Liver (tissue), 9 donors: ENCODE measurements around the gene ZDHHC14. TPM values are rescaled to one million over a fixed set of nuclear protein-coding genes. Genes with fewer than 3 reads are reported as not detected.

Source experiments
- DNase-seq: peaks from one replicate; pipeline ENCODE4 v3.0.0-alpha.2; 2017; ENCODE audit warnings: low spot score
- H3K27ac ChIP-seq, 2 donors: one replicate each; pipeline ENCODE4 v1.7.0; 2013; ENCODE audit warnings: inconsistent platforms in 2 of 2, low read length in 2 of 2, control low read depth in 1 of 2, low read depth in 1 of 2, mild to moderate bottlenecking in 1 of 2
- H3K27me3 ChIP-seq, 4 donors: one replicate each; pipeline versions ENCODE4 v1.6.1 to v1.7.0; 2013; ENCODE audit warnings: low read length in 3 of 4, inconsistent platforms in 1 of 4, mild to moderate bottlenecking in 1 of 4, moderate library complexity in 1 of 4; ENCODE audit not compliant: control insufficient read depth in 4 of 4, insufficient read depth in 4 of 4
- H3K36me3 ChIP-seq, 4 donors: one replicate each; pipeline versions ENCODE4 v1.6.1 to v1.7.0; 2013; ENCODE audit warnings: low read length in 3 of 4, mild to moderate bottlenecking in 3 of 4, low read depth in 1 of 4, moderate library complexity in 1 of 4; ENCODE audit not compliant: control insufficient read depth in 4 of 4, insufficient read depth in 3 of 4
- H3K4me1 ChIP-seq, 4 donors: one replicate each; pipeline versions ENCODE4 v1.6.1 to v1.7.0; 2013; ENCODE audit warnings: low read length in 3 of 4, mild to moderate bottlenecking in 3 of 4, moderate library complexity in 1 of 4; ENCODE audit not compliant: control insufficient read depth in 4 of 4, insufficient read depth in 4 of 4
- H3K4me3 ChIP-seq, 3 donors: one replicate each; pipeline versions ENCODE4 v1.6.1 to v1.7.0; 2013; ENCODE audit warnings: low read length in 3 of 3, control low read depth in 1 of 3, low read depth in 1 of 3, mild to moderate bottlenecking in 1 of 3
- H3K9ac ChIP-seq, 2 donors: one replicate each; pipeline ENCODE4 v1.7.0; 2013; ENCODE audit warnings: low read length in 2 of 2, mild to moderate bottlenecking in 2 of 2, moderate library complexity in 2 of 2, control low read depth in 1 of 2, low read depth in 1 of 2
- H3K9me3 ChIP-seq, 4 donors: one replicate each; pipeline versions ENCODE4 v1.6.1 to v1.7.0; 2013; ENCODE audit warnings: low read length in 3 of 4; ENCODE audit not compliant: control insufficient read depth in 4 of 4
- ATF3 ChIP-seq: IDR thresholded peaks from 2 replicates; pipeline ENCODE4 v1.6.1; 2016; ENCODE audit warnings: antibody characterized with exemption
- CTCF ChIP-seq: fragments of 150-350 bp; IDR thresholded peaks from 2 replicates; pipeline ENCODE4 v1.5.1; 2017; ENCODE audit warnings: improper control_type of control experiment, low read depth, low read length; ENCODE audit not compliant: missing input control
- FOXA1 ChIP-seq: IDR thresholded peaks from 2 replicates; pipeline ENCODE4 v1.6.1; 2016; ENCODE audit warnings: antibody characterized with exemption
- FOXA2 ChIP-seq: IDR thresholded peaks from 2 replicates; pipeline ENCODE4 v1.6.1; 2016; ENCODE audit warnings: antibody characterized with exemption
- GABPA ChIP-seq, 2 donors: IDR thresholded peaks in 1 of 2; conservative IDR thresholded peaks in 1 of 2; 2 replicates each; pipeline ENCODE4 v1.6.1; 2016; ENCODE audit warnings: antibody characterized with exemption in 2 of 2, mild to moderate bottlenecking in 1 of 2, moderate library complexity in 1 of 2
- HNF4A ChIP-seq, 2 donors: conservative IDR thresholded peaks; 2 replicates each; pipeline ENCODE4 v1.6.1; 2016; ENCODE audit warnings: antibody characterized with exemption in 2 of 2, mild to moderate bottlenecking in 2 of 2
- JUND ChIP-seq, 2 donors: IDR thresholded peaks; 2 replicates each; pipeline ENCODE4 v1.6.1; 2016; ENCODE audit warnings: antibody characterized with exemption in 2 of 2
- MAX ChIP-seq: IDR thresholded peaks from 2 replicates; pipeline ENCODE4 v1.6.1; 2016; ENCODE audit warnings: antibody characterized with exemption
- NR2F2 ChIP-seq: IDR thresholded peaks from 2 replicates; pipeline ENCODE4 v1.6.1; 2016; ENCODE audit warnings: antibody characterized with exemption
- RAD21 ChIP-seq, 2 donors: IDR thresholded peaks; 2 replicates each; pipeline ENCODE4 v1.6.1; 2016; ENCODE audit warnings: antibody characterized with exemption in 2 of 2, mild to moderate bottlenecking in 2 of 2
- REST ChIP-seq: IDR thresholded peaks from 2 replicates; pipeline ENCODE4 v1.6.1; 2016; ENCODE audit warnings: antibody characterized with exemption, mild to moderate bottlenecking
- RXRA ChIP-seq, 2 donors: IDR thresholded peaks; 2 replicates each; pipeline ENCODE4 v1.6.1; 2017 to 2018; ENCODE audit warnings: antibody characterized with exemption in 2 of 2, mild to moderate bottlenecking in 1 of 2
- SP1 ChIP-seq: IDR thresholded peaks from 2 replicates; pipeline ENCODE4 v1.6.1; 2018; ENCODE audit warnings: antibody characterized with exemption, mild to moderate bottlenecking
- TAF1 ChIP-seq: conservative IDR thresholded peaks from 2 replicates; pipeline ENCODE4 v1.6.1; 2016; ENCODE audit warnings: antibody characterized with exemption, mild to moderate bottlenecking
- YY1 ChIP-seq: IDR thresholded peaks from 2 replicates; pipeline ENCODE4 v1.6.1; 2016; ENCODE audit warnings: antibody characterized with exemption, mild to moderate bottlenecking
- ZBTB33 ChIP-seq: IDR thresholded peaks from 2 replicates; pipeline ENCODE4 v1.6.1; 2016; ENCODE audit warnings: antibody characterized with exemption
- WGBS: extraction: QIAGEN DNeasy Blood & Tissue Kit; methylation state at CpG from one replicate; pipeline ENCODE4 v1.1.7; 2013; 5-methylcytosine and 5-hydroxymethylcytosine counted together
- polyA plus RNA-seq, 2 donors: library from polyadenylated mRNA; stranded (reverse) in 1 of 2; unstranded in 1 of 2; fragments of 200-250 nt in 1 of 2; fragments of >200 nt in 1 of 2; fragmentation: Nextera tagmentation in 1 of 2; extraction: Ambion mirVana in 1 of 2; gene quantifications; one replicate each; pipeline versions ENCODE4 v1.2.1 to v1.2.3, GENCODE V29; 2013 to 2015
- total RNA-seq, 2 donors: library from RNA; depleted of rRNA; stranded (reverse); fragments of >200 nt; gene quantifications; one replicate each; pipeline ENCODE4 v1.2.3, GENCODE V29; 2014
- donor health status: healthy.
- donor health status: healthy.
- donor health status: healthy.
- donor health status: healthy.
- donor health status: healthy.

The ZDHHC14 gene
- total and polyA plus RNA-seq, 4 donors, result 4.4 to 11.7 (median 8.4) TPM

- Histone ChIP-seq H3K27ac (no peak overlapping the region), H3K27me3 (no peaks in the 10 kb centered on the region), H3K4me1 (no peaks in the 10 kb centered on the region), H3K36me3 (no peaks in the 10 kb centered on the region), H3K4me3 (no peak overlapping the region), H3K9me3 (no peaks in the 10 kb centered on the region), H3K9ac (no peak overlapping the region)
- no peak for DNase-seq
- WGBS, result 73% methylated on average over 2 of the region's 2 CpGs
- TF ChIP-seq FOXA2 (no peak), ZBTB33 (no peak), RAD21 (IDR thresholded peaks at IDR 0.05) (no peak), ATF3 (no peak), HNF4A (conservative IDR thresholded peaks at IDR 0.05) (no peak), SP1 (no peak), REST (no peak), NR2F2 (no peak), YY1 (no peak), RXRA (IDR thresholded peaks at IDR 0.05) (no peak), MAX (no peak), JUND (IDR thresholded peaks at IDR 0.05) (no peak), FOXA1 (no peak), GABPA (IDR thresholded peaks at IDR 0.05 in 1 of 2, conservative IDR thresholded peaks at IDR 0.05 in 1 of 2) (no peak), CTCF (no peak), TAF1 (no peak)
Measured at GRCh38 chr6:157337751-157338150, 43.2 kb upstream of the ZDHHC14 start.

GRCh38 chr6:157339432-157339831, 41.6 kb upstream of the ZDHHC14 start:
- H3K9me3 ChIP-seq, result no peaks in the 10 kb centered on the region
- no peak for DNase-seq
- H3K9ac ChIP-seq, result no peak overlapping the region
- H3K36me3 ChIP-seq, result no peaks in the 10 kb centered on the region
- TF ChIP-seq MAX (no peak), FOXA1 (no peak), ATF3 (no peak), HNF4A (conservative IDR thresholded peaks at IDR 0.05) (no peak), RAD21 (IDR thresholded peaks at IDR 0.05) (peak; percentile 64 to 68)
- H3K27ac ChIP-seq, result no peak overlapping the region
- no peaks in the 10 kb centered on the region for H3K4me1 ChIP-seq
- no peak overlapping the region for H3K4me3 ChIP-seq
- 93% methylated on average over 1 of the region's 1 CpG for WGBS
- H3K27me3 ChIP-seq, result no peaks in the 10 kb centered on the region
